Measurements from ENCODE around the gene SV2C.

Gene SV2C

DNA sequence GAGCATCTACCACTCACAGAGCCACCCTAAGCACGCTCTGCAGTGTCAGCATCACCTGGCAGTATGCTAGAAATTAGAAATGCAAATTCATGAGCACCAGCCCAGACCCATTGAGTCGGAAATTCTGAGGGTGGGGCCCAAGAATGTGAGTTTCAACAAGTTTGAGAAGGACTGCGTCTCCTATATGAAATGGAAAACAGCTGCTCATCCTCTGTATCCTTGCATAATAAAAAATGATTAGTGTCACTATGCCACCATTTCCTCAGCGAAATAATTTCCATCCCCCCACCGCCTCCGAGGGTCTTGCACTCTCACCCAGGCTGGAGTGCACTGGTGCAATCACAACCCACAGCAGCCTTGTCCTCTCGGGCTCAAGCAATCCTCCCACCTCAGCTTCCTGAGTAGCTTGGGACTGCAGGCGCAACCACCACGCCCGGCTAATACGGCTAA is 318.6 kb downstream of the SV2C start:
- no peak overlapping the region for H3K4me3 ChIP-seq (ENCODE audit: low read depth, low read length)
- no peak for TF ChIP-seq CTCF (IDR thresholded peaks at IDR 0.05; ENCODE audit: low read depth, low read length)

DNA sequence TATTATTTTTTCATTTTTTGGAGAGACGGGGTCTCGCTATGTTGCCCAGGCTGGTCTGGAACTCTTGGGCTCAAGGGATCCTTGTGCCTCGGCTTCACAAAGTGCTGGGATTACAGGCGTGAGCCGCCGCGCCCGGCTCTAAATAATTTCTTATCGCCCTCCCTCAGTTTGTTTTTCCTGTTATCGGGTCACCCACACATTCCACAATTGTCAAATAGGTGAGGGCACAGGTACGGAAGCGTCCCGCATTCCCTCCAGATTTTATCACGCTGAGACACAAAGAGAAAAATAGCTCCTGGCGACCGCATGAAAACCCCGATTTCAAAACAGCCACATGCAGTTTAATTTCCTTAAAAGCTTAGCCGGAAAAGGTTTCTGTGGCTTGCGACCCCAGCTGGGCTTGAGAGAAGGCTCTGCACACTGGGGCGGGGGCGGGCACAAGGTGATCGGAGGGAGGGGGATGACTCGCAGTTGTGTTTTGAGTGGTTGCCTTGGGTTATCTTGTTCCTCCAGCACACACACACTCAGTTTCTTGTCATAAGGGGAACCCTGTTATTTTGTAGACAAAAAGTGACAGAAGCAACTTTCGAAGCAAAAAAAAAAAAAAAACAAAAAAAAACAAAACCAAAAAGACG is 319.2 kb downstream of the SV2C start:
- no peak for TF ChIP-seq CTCF (IDR thresholded peaks at IDR 0.05; ENCODE audit: low read depth, low read length)
- peak overlapping the region; percentile 59 for H3K4me3 ChIP-seq (ENCODE audit: low read depth, low read length)

DNA sequence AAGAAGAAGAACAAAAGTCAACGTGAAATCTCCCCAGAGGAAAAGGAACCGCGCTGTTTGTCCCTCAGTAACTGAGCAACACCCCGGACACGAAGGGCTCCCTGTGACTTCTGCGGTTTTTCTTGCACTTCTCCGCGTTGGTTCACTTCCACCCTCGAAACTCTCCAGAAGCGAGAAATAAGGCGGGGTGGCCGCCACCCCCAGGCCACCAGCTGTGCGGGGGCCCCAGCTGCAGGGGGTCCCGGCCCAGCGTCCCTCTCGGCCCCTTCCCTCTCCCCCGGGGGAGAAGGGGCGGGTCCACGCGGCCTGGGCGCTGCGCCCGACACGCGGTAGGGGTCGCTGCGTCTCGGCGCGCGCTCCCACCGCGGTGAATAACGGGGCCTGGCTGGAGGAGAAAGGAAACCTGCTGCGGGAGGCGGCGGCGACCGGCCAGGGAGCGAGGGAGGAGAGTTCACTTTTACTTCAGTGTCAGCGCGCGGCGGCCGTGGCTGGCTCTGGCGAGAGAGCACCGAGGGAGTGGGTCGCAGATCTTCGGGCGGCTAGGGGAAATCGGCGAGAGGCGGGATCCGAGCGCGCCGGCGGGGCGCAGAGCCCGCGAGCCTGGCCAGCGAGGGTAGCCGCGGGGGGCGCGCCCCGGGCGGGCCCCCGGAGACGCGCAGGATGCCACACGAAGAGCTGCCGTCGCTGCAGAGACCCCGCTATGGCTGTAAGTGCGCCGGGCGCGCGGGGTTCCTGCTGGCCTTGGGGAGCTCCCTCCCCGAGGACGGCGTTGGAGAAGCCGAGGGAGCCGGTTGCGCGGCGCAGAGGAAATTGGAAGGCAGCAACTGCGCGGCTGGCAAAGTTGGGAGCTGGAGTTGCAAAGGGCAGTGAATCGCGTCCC is 319.9 kb downstream of the SV2C start, which contains the start of gene IQGAP2:
IQGAP2 (plus strand) TSS at position 400 of the 880 bp plus-strand sequence; CDS start at position 661, 261 bp downstream.
- TF ChIP-seq CTCF (IDR thresholded peaks at IDR 0.05; ENCODE audit: low read depth, low read length) = peak; percentile 52
- H3K4me3 ChIP-seq (ENCODE audit: low read depth, low read length) = peak within 1 kb of the TSS; percentile 59
